Testis (tissue), 2 donors: ENCODE data around the gene SPRR2G.

Source experiments
- POLR2A ChIP-seq: fragments of 450-650 bp; IDR thresholded peaks from one replicate; pipeline ENCODE4 v1.6.1; 2017; ENCODE audit warnings: antibody characterized with exemption, mild to moderate bottlenecking, moderate library complexity
- TF ChIP-seq, protein P1 (sequence below), 3 experiments: fragments of 450-650 bp in 2 of 3; fragments of 200-600 bp in 1 of 3; sonication (generic) in 1 of 3; IDR thresholded peaks; one replicate each; pipeline ENCODE4 v1.5.1; 2016 to 2019; ENCODE audit warnings: antibody characterized with exemption in 3 of 3, mild to moderate bottlenecking in 2 of 3, moderate library complexity in 1 of 3

DNA sequence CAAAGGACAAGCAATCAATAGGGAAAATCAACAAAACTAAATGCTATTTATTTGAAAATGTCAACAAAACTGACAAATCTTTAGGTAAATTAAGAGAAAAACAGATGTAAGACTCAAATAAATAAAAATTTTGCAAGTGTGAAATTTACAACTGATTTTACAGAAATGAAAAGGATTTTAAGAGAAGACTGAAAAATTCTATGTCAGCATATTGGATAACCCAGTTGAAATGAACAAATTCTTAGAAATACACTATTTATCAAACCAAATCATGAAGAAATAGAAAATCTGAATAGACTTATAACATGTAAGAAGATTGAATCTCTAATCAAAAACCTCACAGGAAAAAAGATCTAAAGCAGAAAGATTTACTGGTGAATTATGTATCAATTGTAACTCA lies 29.7 kb downstream of the SPRR2G start:
- TF ChIP-seq, protein P1, sequence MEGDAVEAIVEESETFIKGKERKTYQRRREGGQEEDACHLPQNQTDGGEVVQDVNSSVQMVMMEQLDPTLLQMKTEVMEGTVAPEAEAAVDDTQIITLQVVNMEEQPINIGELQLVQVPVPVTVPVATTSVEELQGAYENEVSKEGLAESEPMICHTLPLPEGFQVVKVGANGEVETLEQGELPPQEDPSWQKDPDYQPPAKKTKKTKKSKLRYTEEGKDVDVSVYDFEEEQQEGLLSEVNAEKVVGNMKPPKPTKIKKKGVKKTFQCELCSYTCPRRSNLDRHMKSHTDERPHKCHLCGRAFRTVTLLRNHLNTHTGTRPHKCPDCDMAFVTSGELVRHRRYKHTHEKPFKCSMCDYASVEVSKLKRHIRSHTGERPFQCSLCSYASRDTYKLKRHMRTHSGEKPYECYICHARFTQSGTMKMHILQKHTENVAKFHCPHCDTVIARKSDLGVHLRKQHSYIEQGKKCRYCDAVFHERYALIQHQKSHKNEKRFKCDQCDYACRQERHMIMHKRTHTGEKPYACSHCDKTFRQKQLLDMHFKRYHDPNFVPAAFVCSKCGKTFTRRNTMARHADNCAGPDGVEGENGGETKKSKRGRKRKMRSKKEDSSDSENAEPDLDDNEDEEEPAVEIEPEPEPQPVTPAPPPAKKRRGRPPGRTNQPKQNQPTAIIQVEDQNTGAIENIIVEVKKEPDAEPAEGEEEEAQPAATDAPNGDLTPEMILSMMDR (IDR thresholded peaks at IDR 0.05) = no peak
- TF ChIP-seq POLR2A = no peak
